Liver (tissue), 3 donors: ENCODE data around the gene UNC79.

Experiments
- CTCF ChIP-seq: fragments of 150-350 bp; IDR thresholded peaks from 2 replicates; pipeline ENCODE4 v1.5.1; 2017; ENCODE audit warnings: improper control_type of control experiment, low read depth, low read length; ENCODE audit not compliant: missing input control
- EGR1 ChIP-seq, 2 donors: IDR thresholded peaks; 2 replicates each; pipeline ENCODE4 v1.6.1; 2016 to 2018; ENCODE audit warnings: antibody characterized with exemption in 2 of 2, low read depth in 2 of 2
- FOXA1 ChIP-seq: IDR thresholded peaks from 2 replicates; pipeline ENCODE4 v1.6.1; 2016; ENCODE audit warnings: antibody characterized with exemption
- GABPA ChIP-seq, 2 donors: IDR thresholded peaks in 1 of 2; conservative IDR thresholded peaks in 1 of 2; 2 replicates each; pipeline ENCODE4 v1.6.1; 2016; ENCODE audit warnings: antibody characterized with exemption in 2 of 2, mild to moderate bottlenecking in 1 of 2, moderate library complexity in 1 of 2
- JUND ChIP-seq, 2 donors: IDR thresholded peaks; 2 replicates each; pipeline ENCODE4 v1.6.1; 2016; ENCODE audit warnings: antibody characterized with exemption in 2 of 2
- MAX ChIP-seq: IDR thresholded peaks from 2 replicates; pipeline ENCODE4 v1.6.1; 2016; ENCODE audit warnings: antibody characterized with exemption
- RAD21 ChIP-seq, 2 donors: IDR thresholded peaks; 2 replicates each; pipeline ENCODE4 v1.6.1; 2016; ENCODE audit warnings: antibody characterized with exemption in 2 of 2, mild to moderate bottlenecking in 2 of 2
- REST ChIP-seq: IDR thresholded peaks from 2 replicates; pipeline ENCODE4 v1.6.1; 2016; ENCODE audit warnings: antibody characterized with exemption, mild to moderate bottlenecking
- RXRA ChIP-seq, 2 donors: IDR thresholded peaks; 2 replicates each; pipeline ENCODE4 v1.6.1; 2017 to 2018; ENCODE audit warnings: antibody characterized with exemption in 2 of 2, mild to moderate bottlenecking in 1 of 2
- SP1 ChIP-seq: IDR thresholded peaks from 2 replicates; pipeline ENCODE4 v1.6.1; 2018; ENCODE audit warnings: antibody characterized with exemption, mild to moderate bottlenecking
- TAF1 ChIP-seq: conservative IDR thresholded peaks from 2 replicates; pipeline ENCODE4 v1.6.1; 2016; ENCODE audit warnings: antibody characterized with exemption, mild to moderate bottlenecking
- YY1 ChIP-seq: IDR thresholded peaks from 2 replicates; pipeline ENCODE4 v1.6.1; 2016; ENCODE audit warnings: antibody characterized with exemption, mild to moderate bottlenecking
- ZBTB33 ChIP-seq: IDR thresholded peaks from 2 replicates; pipeline ENCODE4 v1.6.1; 2016; ENCODE audit warnings: antibody characterized with exemption
- TF ChIP-seq, protein P1 (sequence below): IDR thresholded peaks from 2 replicates; pipeline ENCODE4 v1.6.1; 2016; ENCODE audit warnings: antibody characterized with exemption
- donor health status: healthy.
- donor health status: healthy.

- TF ChIP-seq CTCF (no peak), RAD21 (IDR thresholded peaks at IDR 0.05) (no peak), EGR1 (IDR thresholded peaks at IDR 0.05; ENCODE audit: low read depth in 2 of 2) (no peak), REST (no peak), ZBTB33 (no peak), RXRA (IDR thresholded peaks at IDR 0.05) (no peak), TAF1 (no peak), MAX (no peak), JUND (IDR thresholded peaks at IDR 0.05) (no peak), YY1 (no peak), GABPA (IDR thresholded peaks at IDR 0.05 in 1 of 2, conservative IDR thresholded peaks at IDR 0.05 in 1 of 2) (no peak), SP1 (no peak), FOXA1 (no peak)
- TF ChIP-seq, protein P1, sequence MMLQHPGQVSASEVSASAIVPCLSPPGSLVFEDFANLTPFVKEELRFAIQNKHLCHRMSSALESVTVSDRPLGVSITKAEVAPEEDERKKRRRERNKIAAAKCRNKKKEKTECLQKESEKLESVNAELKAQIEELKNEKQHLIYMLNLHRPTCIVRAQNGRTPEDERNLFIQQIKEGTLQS: no peak
Observed at GRCh38 chr14:93703941-93704340, 273.2 kb downstream of the UNC79 start.
